B cell (primary cell): ENCODE measurements around the gene SAMM50. TPM values are rescaled to one million over a fixed set of nuclear protein-coding genes. Genes with fewer than 3 reads are reported as not detected.

Experiments
- ATAC-seq: fragments of 200-7000 bp; cut with Tn5 transposase; one replicate; pipeline ENCODE4 v1.10.0; 2021; ENCODE audit warnings: low read depth, mild to moderate bottlenecking, moderate number of reproducible peaks, moderate library complexity
- CTCF ChIA-PET: fragments of 350-600 bp; sonication (Branson Sonifier 250); formaldehyde crosslinking; loops from one replicate; lab custom pipeline; 2021; ENCODE audit warnings: antibody characterized with exemption, inconsistent platforms; lab: Charles Lee
- POLR2A ChIA-PET: fragments of 350-600 bp; sonication (Branson Sonifier 250); formaldehyde crosslinking; loops from one replicate; lab custom pipeline; 2021; ENCODE audit warnings: antibody characterized with exemption; lab: Charles Lee
- DNase-seq: peaks from one replicate; pipeline ENCODE4 v3.0.0; 2013
- H2AFZ ChIP-seq: 2 replicates; pipeline ENCODE4 v1.6.1; 2012; ENCODE audit warnings: mild to moderate bottlenecking, low read depth, low read length; ENCODE audit not compliant: insufficient read depth, poor library complexity, severe bottlenecking
- H3K27ac ChIP-seq, 2 donors: 1 replicate in 1 of 2; 2 replicates in 1 of 2; pipeline ENCODE4 v1.5.1; 2012 to 2013; ENCODE audit warnings: low read length in 2 of 2, mild to moderate bottlenecking in 2 of 2, moderate library complexity in 1 of 2
- H3K27me3 ChIP-seq, 4 experiments: fragments of 200-600 bp in 1 of 4; sonication (generic) in 1 of 4; replicated peaks in 1 of 4; 1 replicate in 2 of 4; 2 replicates in 2 of 4; pipeline versions ENCODE4 v1.6.1 to v1.7.0; 2013 to 2016; ENCODE audit warnings: low read length in 3 of 4, mild to moderate bottlenecking in 2 of 4, mixed read lengths in 1 of 4, moderate library complexity in 1 of 4; ENCODE audit not compliant: insufficient read depth in 4 of 4, control insufficient read depth in 3 of 4; ENCODE audit errors: control extremely low read depth in 1 of 4
- H3K36me3 ChIP-seq, 2 experiments: replicated peaks in 1 of 2; 1 replicate in 1 of 2; 2 replicates in 1 of 2; pipeline versions ENCODE4 v1.6.1 to v1.7.1; 2013; ENCODE audit warnings: low read length in 1 of 2; ENCODE audit not compliant: insufficient read depth in 2 of 2, control insufficient read depth in 1 of 2; ENCODE audit errors: control extremely low read depth in 1 of 2, extremely low read depth in 1 of 2
- H3K4me1 ChIP-seq, 2 donors: fragments of 200-600 bp in 1 of 2; sonication (generic) in 1 of 2; 1 replicate in 1 of 2; 2 replicates in 1 of 2; pipeline versions ENCODE4 v1.5.1 to v1.6.1; 2013 to 2017; ENCODE audit warnings: low read length in 2 of 2; ENCODE audit not compliant: control insufficient read depth in 2 of 2, insufficient read depth in 2 of 2
- H3K4me2 ChIP-seq: replicated peaks from 2 replicates; pipeline ENCODE3; 2012; ENCODE audit warnings: mild to moderate bottlenecking, low read depth, low read length; ENCODE audit not compliant: poor library complexity, severe bottlenecking
- H3K4me3 ChIP-seq, 5 experiments: fragments of 200-600 bp in 1 of 5; sonication (generic) in 1 of 5; 1 replicate in 3 of 5; 2 replicates in 2 of 5; pipeline versions ENCODE4 v1.5.1 to v1.7.0; 2011 to 2016; ENCODE audit warnings: low read length in 4 of 5, mild to moderate bottlenecking in 4 of 5, low read depth in 2 of 5, control low read depth in 1 of 5, moderate library complexity in 1 of 5; ENCODE audit not compliant: insufficient read depth in 1 of 5; ENCODE audit errors: control extremely low read depth in 1 of 5, extremely low read depth in 1 of 5
- H3K79me2 ChIP-seq: fragments of 200-600 bp; sonication (generic); one replicate; pipeline ENCODE4 v1.6.0; 2016; ENCODE audit warnings: low read length; ENCODE audit not compliant: control insufficient read depth, insufficient read depth
- H3K9ac ChIP-seq: fragments of 200-600 bp; sonication (generic); 2 replicates; pipeline ENCODE4 v1.6.1; 2017; ENCODE audit warnings: mild to moderate bottlenecking, low read length, moderate library complexity
- H3K9me3 ChIP-seq, 3 donors: one replicate each; pipeline versions ENCODE4 v1.6.1 to v1.7.1; 2013; ENCODE audit warnings: low read length in 2 of 3; ENCODE audit not compliant: control insufficient read depth in 2 of 3, insufficient read depth in 1 of 3; ENCODE audit errors: control extremely low read depth in 1 of 3
- H4K20me1 ChIP-seq: 2 replicates; pipeline ENCODE4 v1.6.0; 2012; ENCODE audit warnings: mild to moderate bottlenecking, low read length; ENCODE audit not compliant: insufficient read depth, control insufficient read depth, poor library complexity, severe bottlenecking
- H3K27ac Mint-ChIP-seq: one replicate; pipeline ENCODE4 v1.8.0; 2021; ENCODE audit warnings: mixed read lengths
- H3K27me3 Mint-ChIP-seq: one replicate; pipeline ENCODE4 v1.8.0; 2021; ENCODE audit warnings: mixed read lengths
- H3K4me1 Mint-ChIP-seq: one replicate; pipeline ENCODE4 v1.8.0; 2021; ENCODE audit warnings: mixed read lengths
- H3K4me3 Mint-ChIP-seq: one replicate; pipeline ENCODE4 v1.8.0; 2021; ENCODE audit warnings: mixed read lengths
- H3K9me3 Mint-ChIP-seq: one replicate; pipeline ENCODE4 v1.8.0; 2022; ENCODE audit warnings: mixed read lengths; ENCODE audit not compliant: insufficient read depth
- CTCF ChIP-seq: fragments of 200-600 bp; IDR thresholded peaks from one replicate; pipeline ENCODE4 v1.8.0; 2022; ENCODE audit warnings: antibody characterized with exemption, mild to moderate bottlenecking
- EZH2 ChIP-seq: IDR thresholded peaks from 2 replicates; pipeline ENCODE4 v1.6.1; 2012; ENCODE audit warnings: borderline replicate concordance, low read depth, mild to moderate bottlenecking, moderate library complexity, low read length; ENCODE audit not compliant: insufficient read depth, poor library complexity, severe bottlenecking
- WGBS: methylation state at CpG from one replicate; pipeline ENCODE4 v1.1.5; 2013; ENCODE audit warnings: missing lambda C conversion rate; ENCODE audit not compliant: insufficient coverage; 5-methylcytosine and 5-hydroxymethylcytosine counted together
- intact Hi-C: fragments of 100-400 bp; cut with micrococcal nuclease; formaldehyde crosslinking; loops from one replicate; pipeline ENCODE4 v1.10.0; 2022
- polyA plus RNA-seq: library from polyadenylated mRNA; depleted of rRNA; stranded (reverse); fragments of >200 nt; gene quantifications from 2 replicates; pipeline ENCODE4 v1.2.3, GENCODE V29; 2012
- total RNA-seq, 2 donors: library from RNA; stranded (reverse); fragments of 120-200 nt in 1 of 2; gene quantifications; 1 replicate in 1 of 2; 2 replicates in 1 of 2; pipeline versions ENCODE4 v1.2.3 to v1.2.4, GENCODE V29; 2013 to 2022

The SAMM50 gene
- total and polyA plus RNA-seq, 2 donors (not counting 1 experiment from before 2014, with no cell fraction given), result 18.8 to 43.2 TPM

GRCh38 chr22:43969021-43969878, 14.0 kb downstream of the SAMM50 start:
- intact Hi-C loops, result no loop called here
- 99% methylated on average over 16 of the region's 19 CpGs for WGBS
- Histone ChIP-seq H3K9me3 (no peaks in the 10 kb centered on the region), H3K27me3 (no peaks in the 10 kb centered on the region), H3K4me2 (no peak overlapping the region), H3K79me2 (peaks cover 39% of the 10 kb centered on the region), H3K36me3 (peaks cover 3 to 80% of the 10 kb centered on the region in 2 experiments), H3K4me1 (no peaks in the 10 kb centered on the region), H4K20me1 (peaks cover 24% of the 10 kb centered on the region), H2AFZ (no peak overlapping the region), H3K4me3 (no peak overlapping the region), H3K27ac (no peak overlapping the region), H3K9ac (no peak overlapping the region)
- Mint-ChIP-seq H3K4me1 (no peaks in the 10 kb centered on the region), H3K27ac (no peak overlapping the region), H3K9me3 (no peaks in the 10 kb centered on the region), H3K27me3 (no peaks in the 10 kb centered on the region), H3K4me3 (no peak overlapping the region)
- TF ChIP-seq CTCF, result no peak
- TF ChIP-seq EZH2, result no peak
- POLR2A ChIA-PET, result no interaction called here
- no peak for ATAC-seq
- CTCF ChIA-PET, result no interaction called here
- no peak for DNase-seq
